IPS DF 4.7 (cell line): ENCODE results near the gene ASCC3.

Experiments
- DNase-seq: peaks from one replicate; pipeline ENCODE4 v3.0.0-alpha.2; 2013; ENCODE audit warnings: low spot score; ENCODE audit errors: extremely low read depth

The ASCC3 gene, protein sequence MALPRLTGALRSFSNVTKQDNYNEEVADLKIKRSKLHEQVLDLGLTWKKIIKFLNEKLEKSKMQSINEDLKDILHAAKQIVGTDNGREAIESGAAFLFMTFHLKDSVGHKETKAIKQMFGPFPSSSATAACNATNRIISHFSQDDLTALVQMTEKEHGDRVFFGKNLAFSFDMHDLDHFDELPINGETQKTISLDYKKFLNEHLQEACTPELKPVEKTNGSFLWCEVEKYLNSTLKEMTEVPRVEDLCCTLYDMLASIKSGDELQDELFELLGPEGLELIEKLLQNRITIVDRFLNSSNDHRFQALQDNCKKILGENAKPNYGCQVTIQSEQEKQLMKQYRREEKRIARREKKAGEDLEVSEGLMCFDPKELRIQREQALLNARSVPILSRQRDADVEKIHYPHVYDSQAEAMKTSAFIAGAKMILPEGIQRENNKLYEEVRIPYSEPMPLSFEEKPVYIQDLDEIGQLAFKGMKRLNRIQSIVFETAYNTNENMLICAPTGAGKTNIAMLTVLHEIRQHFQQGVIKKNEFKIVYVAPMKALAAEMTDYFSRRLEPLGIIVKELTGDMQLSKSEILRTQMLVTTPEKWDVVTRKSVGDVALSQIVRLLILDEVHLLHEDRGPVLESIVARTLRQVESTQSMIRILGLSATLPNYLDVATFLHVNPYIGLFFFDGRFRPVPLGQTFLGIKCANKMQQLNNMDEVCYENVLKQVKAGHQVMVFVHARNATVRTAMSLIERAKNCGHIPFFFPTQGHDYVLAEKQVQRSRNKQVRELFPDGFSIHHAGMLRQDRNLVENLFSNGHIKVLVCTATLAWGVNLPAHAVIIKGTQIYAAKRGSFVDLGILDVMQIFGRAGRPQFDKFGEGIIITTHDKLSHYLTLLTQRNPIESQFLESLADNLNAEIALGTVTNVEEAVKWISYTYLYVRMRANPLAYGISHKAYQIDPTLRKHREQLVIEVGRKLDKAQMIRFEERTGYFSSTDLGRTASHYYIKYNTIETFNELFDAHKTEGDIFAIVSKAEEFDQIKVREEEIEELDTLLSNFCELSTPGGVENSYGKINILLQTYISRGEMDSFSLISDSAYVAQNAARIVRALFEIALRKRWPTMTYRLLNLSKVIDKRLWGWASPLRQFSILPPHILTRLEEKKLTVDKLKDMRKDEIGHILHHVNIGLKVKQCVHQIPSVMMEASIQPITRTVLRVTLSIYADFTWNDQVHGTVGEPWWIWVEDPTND (N-terminal part only)

DNA sequence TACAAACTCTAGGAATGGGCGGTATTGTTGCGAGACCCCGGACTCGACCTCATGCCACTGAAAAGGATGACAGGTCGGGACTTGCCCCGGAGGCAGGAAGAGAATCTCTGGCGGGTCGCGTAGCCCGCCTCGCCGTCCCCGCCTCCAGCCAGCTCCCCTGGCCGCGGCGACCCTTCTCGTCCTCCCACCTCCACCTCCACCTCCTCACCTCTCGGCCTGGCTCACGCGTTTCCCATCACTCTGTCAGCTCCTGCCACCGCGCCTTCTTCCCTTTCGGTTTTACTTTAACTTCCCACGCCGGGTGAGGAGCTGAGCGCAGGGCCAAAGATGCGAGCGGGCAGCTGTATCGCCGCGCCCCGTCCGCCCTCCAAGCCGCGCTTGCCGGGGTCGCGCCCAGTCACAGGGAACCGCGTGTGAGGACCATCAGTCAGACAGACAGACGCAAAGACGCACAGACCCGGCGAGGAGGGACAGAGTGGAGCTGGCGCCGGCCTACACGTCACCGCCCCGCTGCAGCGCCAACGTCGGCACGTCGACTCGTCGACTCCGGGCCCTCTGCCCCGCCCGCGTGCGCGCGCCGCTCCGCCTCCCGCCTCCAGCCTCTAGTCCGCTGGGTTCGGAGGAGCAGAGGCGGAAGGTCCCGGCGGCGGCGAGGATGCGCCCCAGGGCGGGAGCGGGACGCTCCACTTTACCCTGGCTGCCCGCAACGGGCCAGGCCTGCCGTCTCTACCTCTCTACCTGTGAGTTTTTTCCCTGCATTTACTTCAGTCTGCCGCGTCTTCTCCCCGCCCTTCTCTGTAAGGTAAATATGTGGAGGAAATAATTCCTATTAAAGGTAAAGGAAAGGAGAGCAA, at the start of gene ASCC3:
Gene ASCC3 (minus strand): TSS at position 477 of the 854 bp plus-strand sequence. CDS start 13,332 bp downstream, outside the sequence.
- no peak for DNase-seq

GRCh38 chr6:100925749-100926148, 44.6 kb upstream of the ASCC3 start:
- DNase-seq = no peak

DNA sequence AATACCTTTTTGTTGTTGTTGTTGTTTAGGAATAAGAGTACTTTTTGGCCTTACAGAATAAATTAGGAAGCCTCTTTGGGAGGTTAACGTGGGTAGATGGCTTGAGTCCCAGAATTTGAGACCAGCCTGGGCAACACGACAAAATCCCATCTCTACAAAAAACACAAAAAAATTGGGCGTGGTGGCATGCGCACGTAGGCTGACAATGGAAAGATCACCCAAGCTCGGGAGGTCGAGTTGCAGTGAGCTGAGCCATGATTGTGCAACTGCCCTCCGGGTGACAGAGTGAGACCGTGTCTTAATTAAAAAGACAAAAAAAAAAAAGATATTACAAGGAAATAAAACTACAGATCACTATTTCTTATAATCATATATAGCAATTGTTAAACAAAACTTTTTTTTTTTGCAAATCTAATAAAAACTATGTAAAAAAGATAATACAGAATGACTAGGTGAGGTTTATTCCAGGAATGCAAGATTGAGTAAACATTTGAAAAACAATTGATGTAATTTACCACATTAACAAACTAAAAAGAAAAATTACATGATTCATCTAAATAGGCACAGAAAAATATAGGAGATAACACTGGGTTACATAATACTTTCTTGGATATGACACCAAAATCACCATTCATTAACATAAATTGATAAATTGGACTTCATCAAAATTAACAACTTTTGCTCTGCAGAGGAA, 43.6 kb upstream of the ASCC3 start:
- no peak for DNase-seq

DNA sequence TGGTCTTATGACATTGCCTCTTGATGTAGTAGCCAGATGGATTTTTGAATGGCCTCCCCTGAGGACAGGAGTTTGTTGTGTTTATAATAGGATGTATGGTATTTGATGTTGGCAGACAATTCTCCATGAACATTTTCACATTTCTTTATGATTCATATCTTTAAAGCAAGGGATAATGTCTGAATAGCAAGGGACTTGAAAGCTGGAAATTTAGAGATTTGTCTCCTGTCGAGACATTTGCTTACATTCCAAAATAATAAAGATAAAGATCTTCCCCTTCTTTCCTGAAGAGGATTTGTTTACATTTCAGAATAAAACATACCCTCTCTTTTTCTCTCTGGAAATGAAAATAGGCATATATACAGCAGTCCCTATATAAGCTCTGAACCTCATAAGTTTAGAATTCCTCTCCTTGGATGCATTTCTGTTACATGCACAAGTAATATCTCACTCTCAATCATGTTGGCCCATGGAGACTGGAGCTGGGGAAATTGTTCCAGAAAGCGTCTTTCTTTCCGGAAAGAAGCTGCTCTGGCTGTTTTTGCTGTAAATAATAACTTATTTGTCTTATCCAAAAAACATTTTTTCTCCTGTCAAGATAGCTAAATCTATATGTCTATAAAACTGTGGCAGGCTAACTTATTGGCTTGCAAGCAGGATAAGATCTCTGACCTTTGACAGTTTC, 42.5 kb upstream of the ASCC3 start:
- no peak for DNase-seq

- DNase-seq = no peak
Measured at GRCh38 chr6:100920028-100920605, 39.0 kb upstream of the ASCC3 start.

GRCh38 chr6:100918152-100918551, 37.0 kb upstream of the ASCC3 start:
- no peak for DNase-seq

DNA sequence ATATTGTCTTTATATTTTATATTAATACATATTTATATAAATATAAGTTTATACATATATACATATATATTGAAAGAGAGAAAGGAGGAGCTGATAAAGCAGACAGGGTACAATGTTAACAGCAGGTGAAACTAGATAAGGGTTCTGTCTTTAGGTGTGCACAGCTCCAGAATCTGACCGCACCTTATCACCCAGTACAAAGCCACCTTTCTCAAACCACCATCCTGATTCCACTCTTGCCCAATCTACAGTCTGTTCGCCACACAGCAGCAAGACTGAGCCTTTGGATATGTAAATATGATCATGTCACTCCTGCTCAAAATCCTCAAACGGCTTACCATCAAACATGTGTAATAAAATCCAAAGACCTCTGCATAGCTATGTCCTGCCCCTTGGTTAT, 34.7 kb upstream of the ASCC3 start:
- DNase-seq = no peak

- no peak for DNase-seq
Measured at GRCh38 chr6:100913400-100914276, 32.5 kb upstream of the ASCC3 start.

- no peak for DNase-seq
Measured at GRCh38 chr6:100906325-100906724, 25.2 kb upstream of the ASCC3 start.

- no peak for DNase-seq
Measured at GRCh38 chr6:100905067-100905466, 23.9 kb upstream of the ASCC3 start.

DNA sequence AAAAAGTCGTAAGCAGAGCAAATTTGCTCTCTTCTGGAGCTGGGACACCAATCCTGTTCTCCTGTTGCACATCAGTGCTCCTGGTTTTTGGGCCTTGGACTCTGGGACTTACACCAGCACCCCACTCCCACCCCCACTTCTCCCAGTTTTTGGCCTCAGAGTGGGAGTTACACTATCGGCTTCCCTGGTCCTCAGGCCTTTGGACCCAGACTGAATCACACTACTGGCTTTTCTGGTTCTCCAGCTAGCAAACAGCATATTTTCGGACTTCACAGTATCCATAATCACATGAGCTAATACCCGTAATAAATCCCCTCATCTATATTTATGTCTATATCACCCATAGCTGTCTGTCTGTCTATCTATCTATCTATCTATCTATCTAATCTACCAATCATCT, 23.2 kb upstream of the ASCC3 start:
- no peak for DNase-seq

DNA sequence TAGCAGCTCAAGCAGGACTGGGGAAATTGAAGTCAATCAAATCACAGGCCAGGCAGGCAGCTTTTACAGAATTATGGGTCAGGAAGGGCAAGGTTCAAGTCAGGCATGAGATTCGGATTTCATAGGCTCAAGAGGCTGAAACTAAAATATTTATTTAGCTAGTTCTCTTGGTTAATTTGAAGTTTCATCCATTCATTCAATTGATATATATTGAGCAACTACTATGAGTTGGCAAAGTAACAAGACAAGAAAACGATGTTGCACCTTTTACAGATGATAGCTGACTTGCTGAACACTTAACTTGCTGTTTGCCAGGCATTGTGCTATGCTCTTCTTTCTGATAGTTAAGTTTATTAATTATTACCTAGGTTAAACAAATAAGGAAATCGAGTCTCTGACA, 20.5 kb upstream of the ASCC3 start:
- DNase-seq = no peak

DNA sequence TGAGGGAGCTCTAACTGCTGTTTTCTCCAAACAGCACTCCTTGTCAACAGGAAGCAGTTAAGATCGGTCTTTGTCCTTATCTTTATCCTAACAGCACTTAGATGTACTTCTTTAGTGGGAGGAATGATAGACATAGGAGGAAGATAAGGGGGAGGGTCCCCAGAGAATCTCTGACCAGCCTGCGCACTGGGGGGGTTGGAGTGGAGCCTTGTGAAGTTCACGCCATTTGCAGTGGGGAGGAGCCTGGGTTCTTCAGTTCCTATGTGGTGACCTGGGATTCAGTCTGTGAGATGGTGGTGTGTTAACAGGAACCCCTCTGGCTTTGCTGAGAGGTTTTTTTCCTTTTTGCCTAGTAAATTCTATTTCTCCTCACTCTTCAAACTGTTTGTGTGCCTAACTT, 18.1 kb upstream of the ASCC3 start:
- DNase-seq = no peak

DNA sequence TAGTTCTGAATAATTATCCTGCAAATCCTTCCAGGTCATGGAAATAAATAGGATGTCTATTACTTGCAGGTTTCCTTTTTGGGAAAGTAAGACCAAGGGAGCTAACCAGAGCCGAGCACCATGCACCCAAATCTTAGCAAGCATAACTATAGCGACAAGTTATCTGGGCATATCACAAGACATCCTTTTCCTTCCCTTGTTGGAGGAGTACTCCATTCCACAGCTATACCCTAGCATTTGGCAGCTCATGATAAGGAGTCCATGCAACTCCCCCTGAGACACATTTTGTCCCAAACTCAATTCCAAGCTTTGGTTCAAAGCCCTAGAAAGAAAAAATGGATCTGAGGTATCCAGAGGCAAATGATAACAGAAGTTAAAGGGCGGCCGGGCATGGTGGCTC, 16.5 kb upstream of the ASCC3 start:
- no peak for DNase-seq

- DNase-seq = no peak
Measured at GRCh38 chr6:100893743-100894142, 12.6 kb upstream of the ASCC3 start.

- DNase-seq = no peak
Measured at GRCh38 chr6:100892693-100893092, 11.6 kb upstream of the ASCC3 start.

GRCh38 chr6:100892116-100892515, 11.0 kb upstream of the ASCC3 start:
- no peak for DNase-seq

DNA sequence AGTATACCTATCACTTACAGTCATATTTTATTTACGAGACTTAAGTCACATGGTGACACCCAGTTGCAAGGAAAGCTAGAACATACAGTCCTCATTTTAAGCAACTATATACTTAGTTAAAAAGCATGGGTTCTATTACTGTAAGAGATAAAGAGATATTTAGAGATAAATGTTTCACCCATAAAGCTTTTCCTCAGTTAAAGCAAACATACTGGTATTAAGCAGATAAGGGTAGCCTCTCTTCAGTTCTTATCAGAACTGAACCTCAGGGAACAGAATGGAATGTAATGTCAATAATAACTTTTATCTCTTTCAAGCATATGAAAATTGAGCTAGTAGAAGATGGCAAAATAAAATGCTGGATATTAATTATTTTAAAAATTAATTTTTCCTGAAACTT, 9.9 kb upstream of the ASCC3 start:
- no peak for DNase-seq
